Fibroblast of skin of right biceps (primary cell): Measurements from ENCODE around the gene OR8D4.
"Not testable (repeated sequence)": the region's sequence is repeated elsewhere in the genome, so short reads cannot be mapped to it uniquely, and the experiment has no call there.

Experiments
- DNase-seq: peaks from one replicate; pipeline ENCODE4 v3.0.0-alpha.2; 2013

Gene OR8D4

GRCh38 chr11:123901867-123902266 lies at the start of gene OR8D4:
OR8D4 (plus strand) TSS chr11:123902167; CDS start chr11:123906432, 4,265 bp downstream.
- no peak for DNase-seq

DNA sequence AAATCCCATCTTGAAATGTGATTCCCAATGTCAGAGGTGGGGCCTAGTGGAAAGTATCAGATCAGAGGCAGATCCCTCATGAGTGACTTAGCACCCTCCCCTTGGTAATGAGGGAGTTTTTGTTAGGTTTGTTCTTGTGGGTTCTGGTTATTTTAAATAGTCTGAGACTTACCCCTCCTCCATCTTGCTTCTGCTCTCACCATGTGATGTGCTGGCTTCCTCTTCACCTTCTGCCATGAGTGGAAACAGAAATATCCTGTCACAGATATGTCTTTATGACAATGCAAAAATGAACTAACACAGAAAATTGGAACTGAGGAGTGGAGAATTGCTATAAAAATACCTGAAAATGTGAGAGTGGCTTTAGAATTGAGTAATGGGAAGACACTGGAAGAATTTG lies 49.6 kb upstream of the OR8D4 start:
- no peak for DNase-seq

GRCh38 chr11:123853038-123853437 lies 48.9 kb upstream of the OR8D4 start:
- DNase-seq: no peak

DNA sequence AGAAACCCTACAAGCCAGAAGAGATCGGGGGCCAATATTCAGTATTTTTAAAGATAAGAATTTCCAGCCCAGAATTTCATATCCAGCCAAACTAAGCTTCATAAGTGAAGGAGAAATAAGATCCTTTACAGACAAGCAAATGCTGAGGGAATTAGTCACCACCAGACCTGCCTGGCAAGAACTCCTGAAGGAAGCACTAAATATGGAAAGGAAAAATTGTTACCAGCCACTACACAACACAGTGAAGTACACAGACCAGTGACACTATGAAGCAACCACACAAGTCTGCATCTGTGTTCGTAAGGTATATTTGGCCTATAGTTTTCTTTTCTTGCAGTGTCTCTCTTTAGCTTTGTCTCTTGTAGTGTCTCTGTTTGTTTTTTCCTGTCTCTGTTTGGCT lies 45.5 kb upstream of the OR8D4 start:
- no peak for DNase-seq

DNA sequence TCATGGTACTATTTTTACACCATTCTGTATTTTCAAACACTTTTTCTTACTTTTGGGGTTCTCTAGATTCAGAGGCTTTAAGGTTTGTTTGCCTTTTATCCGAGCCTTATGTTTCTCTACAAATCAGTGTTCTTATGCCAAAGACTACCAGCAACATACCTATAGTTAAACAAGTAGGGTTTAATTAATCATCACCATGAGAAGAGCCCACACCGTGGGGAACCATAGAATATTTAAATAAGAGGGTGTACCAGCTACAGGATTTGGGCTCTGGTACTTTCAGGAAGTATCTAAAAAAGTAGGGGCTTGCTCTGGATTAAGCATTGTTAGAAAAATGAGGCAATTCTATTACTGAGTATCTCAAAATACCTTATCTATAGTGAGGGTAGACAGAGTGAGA lies 42.2 kb upstream of the OR8D4 start:
- no peak for DNase-seq

DNA sequence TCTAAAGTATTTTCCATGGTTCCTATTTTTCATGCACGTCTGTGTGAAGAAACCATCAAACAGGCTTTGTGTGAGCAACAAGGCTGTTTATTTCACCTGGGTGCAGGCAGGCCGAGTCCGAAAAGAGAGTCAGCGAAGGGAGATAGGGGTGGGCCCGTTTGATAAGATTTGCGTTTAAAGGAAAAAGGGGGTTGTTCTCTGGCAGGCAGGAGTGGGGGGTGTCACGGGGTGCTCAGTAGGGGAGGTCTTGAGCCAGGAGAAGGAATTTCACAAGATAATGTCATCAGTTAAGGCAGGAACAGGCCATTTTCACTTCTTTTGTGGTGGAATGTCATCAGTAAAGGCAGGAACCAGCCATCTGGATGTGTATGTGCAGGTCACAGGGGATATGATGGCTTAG lies 36.7 kb upstream of the OR8D4 start:
- not testable (repeated sequence) for DNase-seq

- not testable (repeated sequence) for DNase-seq
Measured at GRCh38 chr11:123867795-123868194, 34.2 kb upstream of the OR8D4 start.

DNA sequence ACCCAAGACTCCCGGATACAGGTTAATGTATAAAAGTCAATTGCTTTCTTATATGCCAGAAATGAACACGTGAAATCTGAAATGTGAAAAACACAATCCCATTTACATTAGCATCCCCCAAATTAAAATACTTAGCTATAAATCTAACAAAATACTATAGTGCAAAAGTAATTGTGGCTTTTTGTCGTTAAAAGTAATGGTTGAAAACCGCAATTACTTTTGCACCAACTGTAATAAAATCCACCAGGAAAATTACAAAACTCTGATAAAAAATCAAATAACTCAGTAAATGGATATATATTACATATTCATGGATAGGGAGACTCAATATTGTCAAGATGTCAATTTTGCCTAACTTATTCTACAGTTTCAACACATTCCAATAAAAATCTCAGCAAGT lies 21.1 kb upstream of the OR8D4 start:
- DNase-seq: no peak

GRCh38 chr11:123885570-123885969 lies 16.4 kb upstream of the OR8D4 start, which contains the start of gene TMEM225:
TMEM225 (minus strand) TSS chr11:123885670; CDS start chr11:123885425, 245 bp downstream.
- no peak for DNase-seq

GRCh38 chr11:123892031-123892430 lies 9.9 kb upstream of the OR8D4 start:
- DNase-seq: no peak

- DNase-seq: no peak
Measured at GRCh38 chr11:123899792-123900191, 2.2 kb upstream of the OR8D4 start.

- no peak for DNase-seq
Measured at GRCh38 chr11:123903932-123904331, 2.0 kb downstream of the OR8D4 start.

- no peak for DNase-seq
Measured at GRCh38 chr11:123904932-123905331, 3.0 kb downstream of the OR8D4 start.

- no peak for DNase-seq
Measured at GRCh38 chr11:123905826-123906225, 3.9 kb downstream of the OR8D4 start.

DNA sequence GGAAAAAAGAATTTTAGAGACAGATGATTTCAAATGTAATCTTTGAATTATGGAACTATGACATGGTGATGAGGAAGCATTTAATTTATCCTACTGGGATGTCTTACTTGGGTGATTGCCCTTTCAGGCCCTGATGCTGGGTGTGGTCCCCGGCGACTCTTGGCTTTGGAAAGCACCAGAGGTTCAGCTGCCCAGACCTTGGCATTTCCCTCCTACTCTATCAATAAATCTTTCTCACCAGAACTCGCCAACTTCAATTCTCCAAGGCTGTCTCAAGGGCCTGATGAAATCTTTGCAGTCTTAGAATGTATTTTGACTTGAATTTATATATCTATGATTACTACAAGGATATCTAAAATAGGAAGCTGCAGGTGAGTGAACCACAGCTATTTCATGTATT lies 19.0 kb downstream of the OR8D4 start:
- DNase-seq: no peak

- DNase-seq: no peak
Measured at GRCh38 chr11:123924027-123924426, 22.1 kb downstream of the OR8D4 start.

DNA sequence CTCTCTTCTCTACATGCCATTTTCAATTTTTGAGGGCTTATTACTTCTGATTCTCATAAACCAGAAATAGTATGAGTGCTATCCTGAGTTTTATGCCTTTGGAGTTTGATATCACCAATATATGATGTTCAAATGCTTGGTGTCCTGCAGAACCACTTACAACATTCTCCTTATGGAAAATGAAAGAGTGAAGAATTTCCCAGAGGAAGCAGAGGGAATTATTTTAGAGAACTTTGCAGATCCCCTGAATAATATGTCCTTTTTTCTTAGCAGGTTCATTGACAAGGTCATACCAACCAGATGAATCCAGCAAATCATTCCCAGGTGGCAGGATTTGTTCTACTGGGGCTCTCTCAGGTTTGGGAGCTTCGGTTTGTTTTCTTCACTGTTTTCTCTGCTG lies 37.4 kb downstream of the OR8D4 start, which contains the start of gene OR4D5:
Gene OR4D5 (plus strand): TSS at position 301 of the 400 bp plus-strand sequence. CDS start 0 bp downstream, at position 301.
- no peak for DNase-seq

DNA sequence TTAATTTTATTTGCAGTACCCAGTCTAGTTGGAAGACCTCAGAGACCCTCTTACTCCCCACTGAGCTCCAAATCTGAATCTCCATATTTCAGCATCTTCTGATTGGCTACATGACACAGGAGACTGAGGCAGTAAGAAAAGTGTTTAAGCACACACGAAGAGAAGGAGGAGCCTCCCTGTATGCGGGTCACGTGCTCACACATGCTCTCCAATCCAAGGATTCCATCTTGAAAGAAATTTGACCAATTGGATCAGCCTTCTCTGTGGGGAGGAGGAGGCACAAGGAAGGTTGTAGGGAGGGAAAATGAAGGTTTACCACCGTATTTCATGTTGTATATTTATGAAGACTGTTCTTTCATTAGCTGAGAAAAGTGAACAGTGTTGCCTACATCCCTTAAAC lies 40.4 kb downstream of the OR8D4 start:
- no peak for DNase-seq

GRCh38 chr11:123943738-123944137 lies 41.8 kb downstream of the OR8D4 start, which contains the start of gene OR6T1:
OR6T1 (minus strand) TSS chr11:123943838; CDS start chr11:123943838, 0 bp downstream.
- DNase-seq: no peak

DNA sequence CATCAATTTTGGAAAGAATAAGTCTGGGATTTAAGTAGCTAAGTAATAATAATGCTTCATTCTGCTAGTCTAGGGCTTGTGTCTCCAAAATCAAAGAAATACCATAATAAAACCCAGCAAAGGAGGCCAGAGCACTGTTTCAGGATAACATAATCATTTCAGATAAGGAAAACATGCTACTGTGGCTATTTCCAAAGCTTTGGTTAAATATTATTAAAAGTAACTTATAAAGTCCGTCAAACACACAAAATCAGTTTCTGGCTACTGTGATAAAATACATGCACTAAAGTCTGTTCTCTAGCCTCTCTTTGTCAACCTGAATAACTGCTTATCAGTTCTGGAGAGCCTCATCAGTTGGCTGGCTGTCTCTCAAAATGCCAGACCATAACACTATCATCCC lies 43.2 kb downstream of the OR8D4 start:
- DNase-seq: no peak

DNA sequence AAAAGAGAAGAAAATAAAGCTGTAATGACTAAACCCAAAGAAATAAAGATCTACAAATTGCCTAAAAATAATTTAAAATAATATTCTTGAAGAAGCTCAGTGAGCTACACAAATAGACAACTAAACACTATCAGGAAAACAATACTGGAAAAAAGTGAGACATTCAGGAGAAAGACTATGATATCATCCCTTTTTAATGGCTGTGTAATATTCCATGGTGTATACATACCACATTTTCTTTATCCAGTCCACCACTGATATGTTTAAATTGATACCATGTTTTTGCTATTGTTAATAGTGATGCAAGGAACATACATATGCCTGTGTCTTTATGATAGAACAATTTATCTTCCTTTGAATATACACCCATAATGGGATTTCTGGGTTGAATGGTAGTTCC lies 54.8 kb downstream of the OR8D4 start:
- DNase-seq: no peak
